CD4-positive, CD25-positive, alpha-beta regulatory T cell (primary cell): Measurements from ENCODE around the gene AMBRA1. TPM values are rescaled to one million over a fixed set of nuclear protein-coding genes. Genes with fewer than 3 reads are reported as not detected.

Experiments
- ATAC-seq, 2 donors: fragments of 150-1000 bp; cut with Tn5 transposase; one replicate each; pipeline ENCODE4 v1.10.0; 2021; ENCODE audit warnings: low read depth in 2 of 2, moderate number of reproducible peaks in 2 of 2, moderate library complexity in 1 of 2
- DNase-seq, 3 donors: peaks; one replicate each; pipeline versions ENCODE4 v3.0.0 to v3.0.0-alpha.2; 2012 to 2022; ENCODE audit warnings: mixed read lengths in 1 of 3
- H3K27ac ChIP-seq: one replicate; pipeline ENCODE4 v1.7.0; 2013; ENCODE audit warnings: mild to moderate bottlenecking, low read length; ENCODE audit not compliant: insufficient read depth, poor library complexity, severe bottlenecking
- H3K27me3 ChIP-seq: one replicate; pipeline ENCODE4 v1.7.0; 2013; ENCODE audit warnings: low read length; ENCODE audit not compliant: control insufficient read depth, insufficient read depth
- H3K36me3 ChIP-seq: one replicate; pipeline ENCODE4 v1.7.0; 2013; ENCODE audit warnings: mild to moderate bottlenecking, low read length, moderate library complexity; ENCODE audit not compliant: control insufficient read depth, insufficient read depth
- H3K4me1 ChIP-seq: 2 replicates; pipeline ENCODE4 v1.7.0; 2013; ENCODE audit warnings: mild to moderate bottlenecking, low read length; ENCODE audit not compliant: insufficient read depth, control insufficient read depth, poor library complexity, severe bottlenecking
- H3K4me3 ChIP-seq: one replicate; pipeline ENCODE4 v1.7.0; 2013; ENCODE audit warnings: low read depth, mild to moderate bottlenecking, low read length, moderate library complexity
- H3K9me3 ChIP-seq, 2 experiments: 1 replicate in 1 of 2; 2 replicates in 1 of 2; pipeline ENCODE4 v1.7.0; 2013; ENCODE audit warnings: low read length in 2 of 2, mild to moderate bottlenecking in 1 of 2, moderate library complexity in 1 of 2; ENCODE audit not compliant: control insufficient read depth in 2 of 2
- H3K27ac Mint-ChIP-seq, 3 donors: one replicate each; pipeline ENCODE4 v1.8.0; 2020 to 2022; ENCODE audit warnings: mild to moderate bottlenecking in 3 of 3, mixed read lengths in 3 of 3, moderate library complexity in 2 of 3
- H3K27me3 Mint-ChIP-seq: one replicate; pipeline ENCODE4 v1.8.0; 2022; ENCODE audit warnings: mild to moderate bottlenecking, mixed read lengths
- H3K36me3 Mint-ChIP-seq: one replicate; pipeline ENCODE4 v1.8.0; 2020; ENCODE audit warnings: mixed read lengths
- H3K4me1 Mint-ChIP-seq, 4 donors: one replicate each; pipeline ENCODE4 v1.8.0; 2020 to 2022; ENCODE audit warnings: mixed read lengths in 4 of 4, mild to moderate bottlenecking in 1 of 4
- H3K4me3 Mint-ChIP-seq, 4 donors: one replicate each; pipeline ENCODE4 v1.8.0; 2020 to 2022; ENCODE audit warnings: mild to moderate bottlenecking in 4 of 4, mixed read lengths in 4 of 4, moderate library complexity in 3 of 4
- H3K9me3 Mint-ChIP-seq, 7 donors: one replicate each; pipeline ENCODE4 v1.8.0; 2020 to 2022; ENCODE audit warnings: mixed read lengths in 7 of 7, mild to moderate bottlenecking in 3 of 7, moderate library complexity in 2 of 7
- polyA plus RNA-seq, 4 donors: library from polyadenylated mRNA; unstranded; fragments of 300-500 nt; fragmentation: Illumina TruSeq; gene quantifications; one replicate each; pipeline ENCODE4 v1.2.3, GENCODE V29; 2021
- total RNA-seq: library from RNA; stranded (reverse); gene quantifications from one replicate; pipeline ENCODE4 v1.2.3, GENCODE V29; 2022

AMBRA1 gene
- total and polyA plus RNA-seq, 5 donors from 2014 or later, result 8.2 to 61.0 (median 12.3) TPM

DNA sequence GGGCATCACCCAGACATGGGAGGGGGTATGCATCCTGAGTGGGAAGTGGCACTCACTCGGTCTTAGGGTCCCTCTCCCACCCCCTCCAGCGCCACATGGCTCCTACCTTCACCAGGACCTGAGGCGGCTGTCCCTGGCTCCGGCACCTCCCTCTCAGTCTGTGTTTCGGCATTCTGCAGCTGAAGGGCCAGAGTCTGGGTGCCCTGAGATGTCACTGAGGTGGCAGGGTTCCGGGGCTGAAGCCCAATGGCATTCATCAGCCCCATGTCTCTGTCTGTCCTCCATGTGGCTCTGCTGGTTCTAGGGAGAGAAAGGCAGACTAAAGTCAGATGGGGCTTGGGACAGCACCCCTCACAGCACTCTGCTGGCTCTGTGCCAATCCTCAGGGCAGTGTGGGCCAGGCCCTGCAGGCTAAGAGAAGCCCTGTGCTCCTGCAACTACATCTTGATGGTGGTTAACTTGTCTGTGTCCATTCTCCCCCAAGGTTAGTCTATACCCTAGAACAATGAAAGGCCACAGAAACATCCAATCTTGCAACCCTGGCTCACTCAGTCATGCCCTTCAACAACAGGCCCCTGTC is 185.3 kb downstream of the AMBRA1 start:
- H3K4me1 ChIP-seq, result no peaks in the 10 kb centered on the region
- H3K4me3 Mint-ChIP-seq, result no peak overlapping the region
- no peaks in the 10 kb centered on the region for H3K27me3 Mint-ChIP-seq
- H3K27ac Mint-ChIP-seq, result no peak overlapping the region
- no peaks in the 10 kb centered on the region for H3K9me3 Mint-ChIP-seq
- no peak for ATAC-seq
- H3K9me3 ChIP-seq, result no peaks in the 10 kb centered on the region
- no peak overlapping the region for H3K27ac ChIP-seq
- H3K4me3 ChIP-seq, result no peak overlapping the region
- H3K36me3 Mint-ChIP-seq, result peaks cover 33% of the 10 kb centered on the region
- H3K36me3 ChIP-seq, result peaks cover 62% of the 10 kb centered on the region
- no peaks in the 10 kb centered on the region for H3K27me3 ChIP-seq
- DNase-seq, result no peak
- H3K4me1 Mint-ChIP-seq, result no peaks in the 10 kb centered on the region

DNA sequence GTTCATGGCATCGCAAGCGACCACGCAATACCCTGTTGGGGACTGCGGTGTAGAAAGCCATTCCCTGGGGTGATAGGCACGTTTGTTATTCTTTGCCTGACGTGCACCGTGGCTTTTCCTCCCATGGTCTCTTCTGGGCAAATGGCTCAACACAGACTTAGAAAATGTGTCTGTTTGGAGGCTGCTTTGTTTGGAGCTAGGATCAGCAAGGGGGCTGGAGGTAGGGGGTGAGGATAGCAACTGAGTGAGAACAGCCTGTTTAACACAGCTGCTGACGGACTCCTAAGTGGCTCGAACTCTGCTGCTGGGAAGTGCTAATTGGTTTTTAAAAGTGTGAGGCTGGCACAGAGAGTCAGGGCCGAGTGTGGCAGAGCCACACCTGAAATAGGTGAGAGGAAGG is 186.2 kb downstream of the AMBRA1 start:
- H3K27me3 Mint-ChIP-seq, result no peaks in the 10 kb centered on the region
- peak overlapping the region in 1 of 3 donors; percentile 71 for H3K27ac Mint-ChIP-seq
- no peak overlapping the region for H3K4me3 Mint-ChIP-seq
- no peaks in the 10 kb centered on the region for H3K27me3 ChIP-seq
- H3K4me3 ChIP-seq, result no peak overlapping the region
- no peaks in the 10 kb centered on the region for H3K9me3 Mint-ChIP-seq
- H3K27ac ChIP-seq, result no peak overlapping the region
- ATAC-seq, result no peak
- H3K36me3 ChIP-seq, result peaks cover 61% of the 10 kb centered on the region
- peaks cover 41% of the 10 kb centered on the region for H3K36me3 Mint-ChIP-seq
- H3K4me1 Mint-ChIP-seq, result no peaks in the 10 kb centered on the region
- no peaks in the 10 kb centered on the region for H3K4me1 ChIP-seq
- no peaks in the 10 kb centered on the region for H3K9me3 ChIP-seq
- DNase-seq, result no peak

DNA sequence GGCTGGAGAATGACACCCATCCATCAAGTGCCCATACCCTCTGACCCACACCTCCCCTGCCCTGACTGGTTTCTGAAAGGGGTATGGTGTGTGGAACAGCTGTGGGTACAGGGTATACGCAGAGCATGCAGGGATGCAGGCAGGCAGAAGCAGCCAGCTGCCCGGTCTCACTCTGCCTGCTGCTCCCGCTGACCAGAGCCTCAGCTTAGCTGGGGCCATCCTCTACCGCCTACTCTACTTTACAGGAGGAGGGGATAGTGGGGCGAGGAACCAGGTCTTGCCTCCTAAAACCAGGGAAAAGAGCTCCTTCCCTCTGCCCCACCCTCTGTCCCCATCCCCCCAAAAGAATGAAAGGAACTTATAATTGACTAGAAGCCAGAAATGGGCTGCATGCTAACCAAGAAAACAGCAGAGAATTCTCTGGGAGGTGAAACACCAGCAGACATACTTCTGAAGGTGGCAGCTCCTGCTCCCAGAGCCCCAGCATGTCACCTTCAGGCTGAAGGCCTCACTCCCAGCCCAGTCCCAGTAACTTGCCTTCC is 189.3 kb downstream of the AMBRA1 start:
- H3K4me3 Mint-ChIP-seq, result no peak overlapping the region
- H3K4me1 Mint-ChIP-seq, result no peaks in the 10 kb centered on the region
- no peaks in the 10 kb centered on the region for H3K9me3 Mint-ChIP-seq
- H3K27me3 ChIP-seq, result no peaks in the 10 kb centered on the region
- peaks cover 50% of the 10 kb centered on the region for H3K36me3 Mint-ChIP-seq
- DNase-seq (no peak), ATAC-seq (no peak)
- no peaks in the 10 kb centered on the region for H3K4me1 ChIP-seq
- no peak overlapping the region for H3K4me3 ChIP-seq
- H3K36me3 ChIP-seq, result peaks cover 64% of the 10 kb centered on the region
- no peaks in the 10 kb centered on the region for H3K9me3 ChIP-seq
- no peak overlapping the region for H3K27ac ChIP-seq
- peak overlapping the region in 1 of 3 donors; percentile 26 for H3K27ac Mint-ChIP-seq
- no peaks in the 10 kb centered on the region for H3K27me3 Mint-ChIP-seq

DNA sequence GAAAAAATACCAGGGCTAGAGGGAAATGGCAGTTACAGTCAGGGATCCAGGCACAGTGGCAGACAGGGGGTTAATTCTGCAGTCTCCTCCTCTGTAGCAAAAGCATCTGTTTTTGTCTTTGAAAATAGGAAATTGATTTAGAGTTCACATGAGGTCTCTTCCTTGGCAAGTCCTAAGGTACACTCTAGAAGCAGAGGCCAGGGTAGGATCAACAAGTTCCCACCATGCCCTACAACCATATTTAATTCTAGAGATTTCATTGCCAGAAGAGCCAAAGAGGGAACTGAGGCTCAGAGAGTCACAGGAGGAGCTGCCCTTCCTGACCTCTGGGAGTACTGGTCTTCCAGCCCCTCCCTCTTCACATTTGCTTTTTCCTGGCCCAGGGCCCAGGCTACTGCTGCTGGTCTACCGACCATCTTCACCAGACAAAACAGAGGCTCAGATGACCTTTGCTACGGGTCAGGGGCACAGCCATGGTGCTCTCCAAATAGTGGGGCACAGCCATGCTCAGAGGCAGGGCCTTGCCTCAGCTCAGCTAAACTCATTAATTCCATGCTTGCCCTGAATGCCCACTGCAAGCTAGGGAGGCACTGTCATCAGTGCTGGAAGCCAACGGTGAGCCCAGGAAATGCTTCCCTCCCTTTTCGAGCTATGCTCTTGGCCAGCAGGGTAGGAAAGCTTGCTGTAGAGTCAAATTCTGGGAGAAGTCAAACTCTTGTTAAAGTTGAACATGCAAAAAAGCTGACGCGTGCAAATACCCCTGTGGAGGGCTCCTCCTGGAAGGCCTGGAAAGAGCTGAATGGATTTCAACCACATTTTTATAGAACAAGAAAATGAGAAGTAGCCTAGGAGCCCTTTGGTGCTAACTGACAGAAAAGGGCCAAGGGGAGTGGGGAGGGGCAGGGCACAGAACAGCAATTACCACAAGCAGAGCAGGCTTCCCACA is 190.6 kb downstream of the AMBRA1 start:
- Histone ChIP-seq H3K36me3 (peaks cover 54% of the 10 kb centered on the region), H3K27ac (no peak overlapping the region), H3K4me1 (no peaks in the 10 kb centered on the region), H3K9me3 (no peaks in the 10 kb centered on the region), H3K27me3 (no peaks in the 10 kb centered on the region), H3K4me3 (no peak overlapping the region)
- ATAC-seq (no peak), DNase-seq (no peak)
- H3K36me3 Mint-ChIP-seq, result peaks cover 45% of the 10 kb centered on the region
- peak overlapping the region in 1 of 3 donors; percentile 31 for H3K27ac Mint-ChIP-seq
- no peaks in the 10 kb centered on the region for H3K9me3 Mint-ChIP-seq
- no peaks in the 10 kb centered on the region for H3K27me3 Mint-ChIP-seq
- no peak overlapping the region for H3K4me3 Mint-ChIP-seq
- no peaks in the 10 kb centered on the region for H3K4me1 Mint-ChIP-seq

DNA sequence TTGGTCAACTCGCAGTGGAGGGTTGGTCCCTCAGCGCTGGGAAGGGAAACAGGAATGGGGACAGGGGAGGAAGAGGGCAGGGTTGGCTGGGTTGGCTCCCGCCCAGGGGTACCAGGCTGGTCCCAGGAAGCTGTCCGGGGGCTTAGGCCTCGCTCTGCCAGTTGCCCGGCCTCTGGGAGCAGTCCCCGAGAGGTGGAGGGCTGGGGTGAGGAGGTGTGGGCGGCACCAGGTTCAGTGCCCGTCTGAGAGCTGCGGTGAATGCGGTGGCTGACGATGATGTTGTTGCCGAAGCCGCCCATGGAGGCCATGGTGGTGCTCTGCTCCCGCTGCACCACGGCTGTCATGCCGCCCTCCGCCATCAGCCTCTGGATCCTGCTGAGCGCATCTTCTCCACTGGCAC is 196.3 kb downstream of the AMBRA1 start:
- ATAC-seq (no peak), DNase-seq (no peak)
- Mint-ChIP-seq H3K36me3 (peaks cover 31% of the 10 kb centered on the region), H3K4me1 (peaks cover 0 to 10% (median 7%) of the 10 kb centered on the region in 4 donors), H3K27ac (no peak overlapping the region), H3K9me3 (peaks cover 0 to 5% (median 0%) of the 10 kb centered on the region in 7 donors), H3K4me3 (no peak overlapping the region), H3K27me3 (peaks cover 16% of the 10 kb centered on the region)
- Histone ChIP-seq H3K4me1 (peaks cover 8% of the 10 kb centered on the region), H3K9me3 (no peaks in the 10 kb centered on the region), H3K27ac (no peak overlapping the region), H3K27me3 (no peaks in the 10 kb centered on the region), H3K36me3 (peaks cover 30% of the 10 kb centered on the region), H3K4me3 (no peak overlapping the region)

DNA sequence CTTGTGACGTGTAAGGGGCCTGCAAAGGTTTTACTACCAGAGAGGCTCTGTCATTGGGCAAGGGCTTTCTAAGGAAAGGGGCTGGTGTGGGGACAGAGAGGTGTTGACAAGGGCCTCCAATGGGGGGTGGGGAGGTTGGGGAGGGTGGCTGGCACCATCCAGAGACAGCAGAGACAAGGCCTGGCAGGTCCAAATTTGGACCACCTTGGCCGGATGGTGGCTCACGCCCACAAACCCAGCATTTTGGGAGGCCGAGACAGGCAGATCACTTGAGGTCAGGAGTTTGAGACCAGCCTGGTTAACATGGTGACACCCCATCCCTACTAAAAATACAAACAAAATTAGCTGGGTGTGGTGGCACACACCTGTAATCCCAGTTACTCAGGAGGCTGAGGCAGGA is 200.1 kb downstream of the AMBRA1 start:
- H3K4me1 ChIP-seq, result peaks cover 42% of the 10 kb centered on the region
- peaks cover 15% of the 10 kb centered on the region for H3K36me3 ChIP-seq
- no peak overlapping the region for H3K27ac ChIP-seq
- H3K4me3 ChIP-seq, result no peak overlapping the region
- ATAC-seq, result no peak
- Mint-ChIP-seq H3K36me3 (peaks cover 16% of the 10 kb centered on the region), H3K27me3 (peaks cover 34% of the 10 kb centered on the region), H3K9me3 (peaks cover 0 to 5% (median 0%) of the 10 kb centered on the region in 7 donors), H3K27ac (no peak overlapping the region), H3K4me3 (peak overlapping the region in 2 of 4 donors; percentile 31 to 79), H3K4me1 (peaks cover 0 to 24% (median 7%) of the 10 kb centered on the region in 4 donors)
- H3K27me3 ChIP-seq, result peaks cover 6% of the 10 kb centered on the region
- DNase-seq, result no peak
- H3K9me3 ChIP-seq, result no peaks in the 10 kb centered on the region

DNA sequence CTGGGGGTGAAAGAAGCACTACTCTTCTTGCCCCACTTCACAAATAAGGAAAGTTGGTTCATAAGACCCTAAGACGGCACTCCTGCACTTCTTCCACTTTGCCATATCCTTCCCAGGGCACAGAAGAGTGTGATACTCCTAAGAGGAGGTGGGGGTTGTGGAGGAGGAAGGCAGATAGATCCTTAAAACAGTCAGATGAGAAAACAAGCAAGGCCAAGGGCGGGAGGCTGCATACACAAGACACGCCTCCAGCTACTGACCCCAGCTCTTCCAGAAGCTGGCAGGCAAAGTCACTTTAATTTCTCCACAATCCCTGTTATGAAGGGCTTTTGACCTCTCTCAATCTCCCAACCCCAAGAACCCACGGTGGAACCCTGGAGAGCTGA is 200.6 kb downstream of the AMBRA1 start:
- H3K4me1 ChIP-seq, result peaks cover 42% of the 10 kb centered on the region
- no peaks in the 10 kb centered on the region for H3K9me3 ChIP-seq
- no peak overlapping the region for H3K4me3 ChIP-seq
- H3K27ac Mint-ChIP-seq, result no peak overlapping the region
- H3K36me3 ChIP-seq, result peaks cover 14% of the 10 kb centered on the region
- H3K27ac ChIP-seq, result no peak overlapping the region
- H3K9me3 Mint-ChIP-seq, result peaks cover 0 to 5% (median 0%) of the 10 kb centered on the region in 7 donors
- H3K36me3 Mint-ChIP-seq, result peaks cover 16% of the 10 kb centered on the region
- ATAC-seq, result no peak
- H3K4me1 Mint-ChIP-seq, result peaks cover 0 to 27% (median 8%) of the 10 kb centered on the region in 4 donors
- H3K27me3 ChIP-seq, result peaks cover 11% of the 10 kb centered on the region
- DNase-seq, result no peak
- H3K4me3 Mint-ChIP-seq, result peak overlapping the region; percentile 70 to 89 (median 78)
- H3K27me3 Mint-ChIP-seq, result peaks cover 40% of the 10 kb centered on the region
